Measurements from ENCODE around the gene LINGO4.

The LINGO4 gene

DNA sequence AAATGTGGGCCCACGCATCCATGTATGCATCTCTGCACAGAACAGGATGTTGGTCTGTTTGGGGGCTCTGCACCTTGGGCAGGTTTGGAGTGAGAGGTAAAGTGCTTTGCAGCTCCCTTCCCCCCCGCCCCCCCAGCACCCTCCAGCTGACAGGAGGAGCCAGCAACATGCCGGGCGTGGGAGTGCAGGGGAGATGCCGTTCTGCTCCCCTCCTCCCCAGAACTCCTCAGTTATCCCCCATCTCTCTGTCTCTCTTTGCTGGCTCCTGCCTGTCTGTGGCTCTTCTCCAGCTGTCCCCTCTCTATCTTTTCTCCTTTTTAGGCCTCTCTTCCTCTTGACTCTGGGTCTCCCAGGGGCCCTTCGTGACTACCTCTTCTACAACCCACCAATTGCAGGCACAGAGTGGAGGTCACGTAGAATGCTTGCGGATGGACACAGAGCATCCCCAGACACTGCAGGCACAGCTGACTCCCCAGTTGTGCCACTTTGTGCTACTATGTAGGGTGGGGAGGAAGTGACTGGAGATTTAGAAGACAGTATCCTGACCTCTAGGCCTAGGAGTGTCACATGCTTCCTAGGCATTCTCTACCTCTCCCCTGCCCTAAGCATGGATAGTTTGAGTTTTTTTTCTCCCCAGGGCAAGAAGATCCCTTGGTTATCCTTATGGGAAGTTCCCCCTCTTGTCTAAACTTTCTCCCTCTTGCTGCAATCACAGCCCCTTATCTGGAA lies 28.1 kb upstream of the LINGO4 start:
- no peak for DNase-seq

DNA sequence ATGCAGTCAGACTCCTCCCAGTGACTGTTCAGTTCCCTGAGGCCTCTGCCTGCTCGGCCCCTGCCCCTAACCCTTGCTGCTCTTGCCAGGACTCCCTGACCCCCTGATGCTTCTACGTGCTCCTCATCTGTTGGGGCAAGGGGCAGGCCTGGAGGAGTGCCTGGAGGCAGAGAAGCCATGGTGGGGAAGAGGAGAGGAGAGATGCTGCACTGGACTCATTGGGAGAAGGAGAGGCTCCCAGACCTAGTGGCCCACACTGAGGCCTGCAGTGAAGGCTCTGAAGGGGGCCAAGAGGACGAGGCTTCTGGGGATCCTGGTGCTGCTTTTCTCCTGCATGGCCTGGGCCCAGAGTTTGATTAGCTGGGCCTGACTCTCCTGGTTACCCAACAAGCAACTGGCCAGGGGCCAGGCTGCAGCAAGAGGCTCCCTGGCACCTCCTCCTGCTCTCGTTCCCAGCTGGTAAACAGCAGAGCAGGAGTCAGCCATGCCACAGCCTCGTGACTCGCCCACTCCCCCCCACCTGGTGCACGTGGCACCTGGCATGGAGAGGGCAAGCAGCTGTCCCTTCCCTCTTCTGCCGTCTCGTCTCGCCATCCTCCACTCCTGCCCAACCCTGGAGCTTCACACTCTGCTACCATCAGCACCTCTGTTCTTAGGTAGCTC lies 27.2 kb upstream of the LINGO4 start:
- DNase-seq = no peak

DNA sequence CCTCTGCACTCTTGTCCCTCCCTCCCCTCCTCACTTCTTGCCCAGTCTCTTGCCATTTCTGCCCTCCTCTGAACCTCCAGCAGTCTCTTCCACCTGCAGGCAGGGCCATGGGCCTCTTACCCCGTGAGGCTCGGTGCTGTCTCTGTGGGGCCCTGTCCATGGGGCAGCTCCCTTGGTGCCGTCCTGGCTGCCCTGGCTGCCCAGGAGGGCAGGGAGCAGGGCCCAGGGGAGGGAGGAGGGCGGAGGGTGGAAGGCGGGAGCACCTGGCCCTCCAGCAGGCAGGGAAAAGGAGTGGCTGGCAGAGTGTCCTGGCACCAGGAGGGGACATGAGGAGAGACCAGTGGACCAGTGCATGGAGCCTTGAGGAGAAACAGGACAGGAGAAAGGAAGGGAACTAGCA lies 26.4 kb upstream of the LINGO4 start, which contains the start of gene RORC:
Gene RORC, minus strand, starts transcription at position 198 of the 400 bp plus-strand sequence. Its CDS starts 38 bp downstream, at position 160.
- no peak for DNase-seq

DNA sequence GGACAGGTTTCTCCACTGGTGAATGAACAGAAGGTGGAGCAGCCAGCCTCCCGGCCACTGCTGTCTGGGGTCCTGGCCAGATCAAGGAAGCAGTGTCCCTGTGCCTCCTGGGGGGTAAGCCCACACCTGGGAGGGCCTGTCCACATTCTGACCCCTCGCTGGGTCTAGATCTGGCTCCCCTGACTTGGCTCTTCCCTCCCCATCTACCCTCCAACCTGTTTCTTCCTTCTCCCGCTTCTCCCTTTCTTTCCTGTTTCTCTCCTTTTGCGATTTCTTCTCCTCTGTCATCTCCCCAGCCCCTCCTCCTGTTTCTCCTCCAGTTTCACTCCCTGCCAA lies 26.0 kb upstream of the LINGO4 start:
- no peak for DNase-seq

DNA sequence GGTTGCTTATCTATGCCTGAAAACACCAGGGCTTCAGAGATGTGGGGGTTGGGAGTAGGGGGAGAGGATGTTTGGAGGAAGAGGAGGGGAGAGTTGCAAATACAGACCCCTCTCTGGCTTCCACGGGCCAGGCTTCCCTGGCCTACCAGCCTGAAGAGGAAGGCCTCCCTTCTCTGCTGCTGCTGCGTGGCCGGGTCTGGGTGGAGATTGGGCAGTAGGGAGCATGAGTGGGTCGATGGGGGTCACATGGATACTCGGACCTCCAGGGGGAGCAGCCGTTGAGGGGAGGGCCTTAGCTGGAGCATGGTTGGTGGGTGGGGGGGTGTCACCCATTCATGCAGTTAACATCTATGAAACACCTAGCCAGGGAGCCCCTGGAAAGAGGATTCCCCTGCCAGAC lies 24.8 kb upstream of the LINGO4 start:
- no peak for DNase-seq

DNA sequence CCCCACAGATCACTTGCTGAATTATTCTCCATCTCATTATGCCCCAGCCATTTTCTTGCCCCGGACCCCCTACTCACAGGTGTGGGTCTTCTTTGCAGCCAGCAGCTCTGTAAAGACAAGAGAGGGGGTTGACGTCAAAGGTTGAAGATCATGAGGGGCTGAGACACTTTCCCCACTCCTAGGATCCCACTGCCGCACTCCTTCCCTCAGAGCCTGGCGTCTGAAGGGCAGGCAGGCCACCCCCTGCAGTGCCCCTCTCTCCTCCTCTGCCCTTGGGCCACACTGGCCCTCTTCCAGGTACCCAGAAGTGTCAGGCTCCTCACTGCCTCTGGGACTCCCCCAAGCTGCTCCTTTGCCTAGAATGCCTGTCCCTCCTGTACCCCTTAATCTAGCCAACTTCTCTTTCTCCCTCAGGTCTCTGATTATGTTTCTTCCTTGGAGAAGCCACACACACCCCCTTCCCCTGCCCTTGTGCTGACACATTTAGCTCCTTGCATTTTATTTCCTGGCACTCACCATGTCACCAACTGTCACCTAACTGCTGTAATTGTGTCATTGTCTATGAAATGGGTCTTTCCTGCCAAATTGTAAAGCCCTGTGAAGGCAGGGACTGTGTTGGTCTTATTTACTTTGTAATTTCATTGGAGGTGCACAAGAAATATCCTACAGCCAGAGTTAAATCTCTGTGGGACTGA lies 24.3 kb upstream of the LINGO4 start:
- DNase-seq = no peak

DNA sequence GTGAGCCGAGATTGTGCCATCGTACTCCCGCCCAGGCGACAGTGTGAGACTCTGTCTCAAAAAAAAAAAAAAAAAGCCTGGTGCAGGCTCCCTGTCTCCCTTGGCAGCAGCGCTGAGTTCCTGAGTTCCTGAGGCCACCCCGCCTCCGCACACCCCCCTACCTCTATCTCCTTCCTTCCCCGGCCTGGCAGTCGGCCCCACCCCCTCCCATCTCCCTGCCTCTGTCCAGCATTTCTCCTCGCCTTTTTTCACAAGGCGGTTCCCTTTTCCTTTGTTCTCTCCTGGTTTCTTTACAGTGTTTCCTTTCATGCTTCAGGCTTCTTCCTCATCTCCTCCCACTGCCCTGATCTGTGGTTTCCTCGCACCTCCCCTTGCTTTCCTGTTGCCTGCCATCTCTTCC lies 23.7 kb upstream of the LINGO4 start:
- DNase-seq = no peak

DNA sequence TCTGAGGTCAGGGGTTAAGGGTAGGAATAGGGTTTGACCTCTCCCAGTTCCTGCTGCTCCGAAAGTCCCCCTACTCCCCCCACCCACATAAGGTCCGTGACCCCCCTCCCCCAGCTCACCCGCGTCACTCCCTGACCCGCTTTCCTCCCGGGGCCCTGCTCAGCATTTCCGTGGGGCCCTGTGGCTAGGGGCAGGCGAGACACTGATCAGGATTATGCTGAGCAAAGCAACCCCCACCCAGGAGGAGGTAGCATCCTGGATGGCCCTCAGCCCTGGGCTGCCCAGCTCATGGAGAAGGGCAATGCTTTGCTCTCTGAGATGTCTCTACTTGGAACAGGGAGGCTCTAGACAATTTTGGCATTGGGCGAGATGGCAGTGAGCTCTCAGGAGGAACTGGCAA lies 22.6 kb upstream of the LINGO4 start:
- no peak for DNase-seq

DNA sequence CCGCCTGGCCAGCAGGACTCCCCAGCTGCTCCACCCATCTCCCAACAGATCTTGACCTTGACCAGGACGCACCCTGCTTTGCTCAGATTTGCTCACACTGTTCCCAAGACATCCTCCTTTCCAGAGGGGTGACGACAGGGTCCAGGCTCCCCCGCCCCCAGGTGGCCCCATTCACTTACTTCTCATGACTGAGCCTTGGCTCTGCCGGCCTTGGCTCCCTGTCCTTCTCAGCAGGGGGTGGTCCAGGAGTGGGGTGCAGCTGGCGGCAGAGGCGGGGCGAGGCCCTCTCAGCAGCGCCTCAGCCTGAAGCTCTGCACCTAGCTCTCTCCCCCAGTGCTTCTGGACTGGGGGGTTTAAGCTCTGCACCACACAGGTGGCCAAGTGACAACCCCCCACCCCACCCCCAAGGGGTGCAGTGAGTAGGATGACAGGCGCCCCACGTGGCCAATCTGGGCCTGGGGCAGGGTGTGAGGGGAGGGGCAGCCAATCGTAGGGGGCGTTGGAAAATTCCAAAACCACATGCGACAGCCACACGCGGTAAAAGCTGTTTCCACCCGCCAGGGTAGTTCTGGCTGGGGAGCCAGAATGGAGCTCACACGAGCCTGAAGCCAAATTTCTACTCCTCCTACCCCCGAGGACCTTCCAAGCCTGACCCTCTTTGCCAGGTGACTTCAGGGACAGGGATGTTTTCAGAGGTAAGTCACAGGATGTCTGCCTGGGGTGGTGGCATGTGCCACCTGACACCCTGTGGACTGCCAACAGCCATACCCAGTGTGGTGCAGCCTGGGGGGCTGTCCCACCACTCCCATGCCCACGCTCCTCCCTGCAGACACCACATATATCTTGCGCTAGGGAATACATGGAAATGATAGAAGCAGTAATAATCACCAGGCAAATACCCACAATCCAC lies 20.8 kb upstream of the LINGO4 start:
- peak in 1 of 2 donors; percentile 47 for DNase-seq

DNA sequence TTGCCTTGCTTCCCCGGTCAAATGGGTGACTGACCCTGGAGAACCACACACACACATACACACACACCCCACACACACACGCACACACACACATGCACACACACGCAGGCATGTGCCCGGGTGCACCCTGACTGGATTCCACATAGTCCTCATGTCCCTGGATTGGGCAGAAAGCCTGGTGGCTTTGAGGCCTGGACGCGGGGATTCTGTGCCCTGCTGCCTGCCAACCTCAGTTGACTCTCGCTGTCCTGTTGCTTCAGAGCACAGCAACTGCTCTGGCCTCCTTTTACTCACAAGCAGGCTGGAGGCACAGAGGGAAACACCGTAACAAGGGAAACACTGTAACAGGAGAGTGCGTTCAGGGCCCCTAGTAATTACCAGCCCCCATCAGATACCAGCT lies 20.0 kb upstream of the LINGO4 start:
- no peak for DNase-seq

DNA sequence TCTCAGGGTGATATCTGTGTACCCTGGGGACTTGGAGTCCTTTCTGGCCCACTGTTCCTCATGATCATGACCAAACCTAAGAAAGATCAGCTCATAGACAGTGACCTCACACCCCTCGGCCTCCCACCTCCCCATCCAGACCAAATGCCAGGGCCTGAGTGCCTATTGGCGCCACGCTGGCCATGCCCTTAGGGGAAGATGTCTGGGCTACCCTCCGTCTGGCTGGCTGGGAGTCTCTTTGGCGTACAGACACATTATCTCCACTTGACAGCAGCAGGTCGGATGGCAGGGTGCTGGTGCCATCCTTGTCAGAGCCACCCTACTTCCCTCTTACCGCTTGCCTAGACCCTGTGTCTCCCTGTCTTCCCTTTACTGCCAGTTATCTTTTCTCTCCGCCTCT lies 18.0 kb upstream of the LINGO4 start:
- DNase-seq = no peak

DNA sequence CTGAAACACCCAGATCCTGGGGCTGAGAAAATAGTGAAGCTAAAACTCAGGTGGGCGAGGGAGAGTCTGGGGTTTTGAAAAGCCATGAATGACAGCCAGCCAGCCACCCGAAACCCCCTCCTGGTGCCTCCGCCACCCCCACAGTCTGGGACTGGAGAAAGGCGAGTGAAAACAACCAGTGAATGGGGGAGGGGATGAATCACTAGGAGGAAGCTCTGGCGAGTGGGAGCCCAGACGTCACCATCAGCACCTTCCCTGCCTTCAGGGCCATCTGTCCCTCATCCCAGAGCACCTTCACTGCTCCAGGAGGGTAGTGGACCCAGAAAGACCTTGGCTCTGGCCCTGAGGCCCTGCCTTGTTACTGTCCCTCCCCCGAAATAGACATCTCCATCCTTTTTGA lies 17.2 kb upstream of the LINGO4 start:
- no peak for DNase-seq

DNA sequence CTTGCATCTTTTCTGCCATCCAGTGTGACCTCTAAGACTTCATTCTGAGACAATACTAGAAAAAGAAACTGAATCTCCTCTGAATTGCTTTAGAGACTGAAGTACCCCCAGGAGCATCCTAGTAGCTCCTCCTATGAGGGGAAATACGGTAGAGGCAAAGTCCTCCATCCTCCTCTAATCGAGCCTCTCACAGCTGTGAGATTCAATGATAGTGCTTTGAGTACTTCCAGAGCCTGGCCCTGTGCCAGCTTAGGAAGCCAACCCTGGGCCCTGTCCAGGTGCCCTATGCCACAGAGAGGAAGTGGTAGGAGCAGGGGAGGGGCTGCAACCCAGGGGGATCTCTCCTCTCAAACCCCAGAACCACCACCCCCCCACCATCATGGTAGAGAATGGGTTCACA lies 15.7 kb upstream of the LINGO4 start:
- DNase-seq = peak in 1 of 2 donors; percentile 47

DNA sequence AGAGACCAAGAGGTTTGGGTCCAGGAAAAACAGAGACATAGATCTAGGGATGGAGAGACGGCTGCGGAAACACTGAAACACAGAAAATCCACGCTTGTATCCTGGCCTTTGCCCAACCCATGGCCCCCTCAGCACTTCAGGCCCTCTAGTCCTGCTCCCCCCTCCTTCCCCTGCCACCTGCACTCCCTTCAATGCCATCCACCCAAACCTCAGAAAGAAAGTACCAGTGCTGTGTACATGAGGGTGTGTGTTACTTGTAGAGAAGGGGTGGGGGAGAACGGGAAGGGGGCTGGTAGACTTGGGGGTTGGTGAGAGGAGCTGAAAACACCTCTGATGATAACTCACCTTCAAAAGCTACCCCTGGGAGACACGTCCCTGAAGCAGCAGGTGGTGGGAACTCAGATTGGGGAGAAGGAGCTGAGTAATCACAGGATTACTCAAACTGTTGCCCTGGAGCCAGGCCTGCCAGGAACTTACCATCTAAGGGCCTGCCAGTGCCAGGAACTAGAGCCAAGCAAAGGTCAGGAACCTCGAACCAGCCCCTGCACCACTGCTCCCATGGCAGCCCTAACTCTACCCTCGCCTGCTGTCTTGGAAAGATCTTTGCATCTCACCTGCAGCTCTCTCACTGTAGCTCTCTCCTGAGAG lies 14.9 kb upstream of the LINGO4 start:
- no peak for DNase-seq

DNA sequence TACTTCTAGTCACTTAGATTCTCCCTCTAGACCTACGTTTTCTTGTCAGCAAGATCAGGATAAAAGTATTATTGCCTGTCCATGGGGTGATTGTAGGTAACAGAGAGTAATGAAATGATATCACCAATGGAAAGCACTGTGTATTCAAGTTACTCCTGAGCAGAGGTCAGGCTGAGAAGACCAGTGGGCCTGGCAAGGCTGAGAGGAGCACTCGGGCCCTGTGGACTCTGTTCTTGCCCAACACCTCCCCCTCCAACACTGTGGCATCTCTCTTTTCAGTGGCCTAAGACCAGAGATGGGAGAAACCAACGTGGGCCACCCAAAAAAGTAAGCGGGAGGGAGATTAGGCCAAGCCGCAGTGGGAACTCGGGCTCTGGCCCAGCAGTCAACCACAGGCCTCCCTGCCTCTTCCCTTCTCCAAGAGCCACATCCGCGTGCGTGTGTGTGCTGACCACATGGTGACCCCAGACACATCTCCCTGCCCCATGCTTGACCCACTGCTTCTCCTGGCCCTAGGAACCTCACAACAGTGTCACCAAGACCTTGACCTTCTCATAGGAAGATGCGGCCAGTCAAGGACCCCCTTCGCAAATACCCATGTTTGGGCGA lies 14.1 kb upstream of the LINGO4 start:
- DNase-seq = no peak

DNA sequence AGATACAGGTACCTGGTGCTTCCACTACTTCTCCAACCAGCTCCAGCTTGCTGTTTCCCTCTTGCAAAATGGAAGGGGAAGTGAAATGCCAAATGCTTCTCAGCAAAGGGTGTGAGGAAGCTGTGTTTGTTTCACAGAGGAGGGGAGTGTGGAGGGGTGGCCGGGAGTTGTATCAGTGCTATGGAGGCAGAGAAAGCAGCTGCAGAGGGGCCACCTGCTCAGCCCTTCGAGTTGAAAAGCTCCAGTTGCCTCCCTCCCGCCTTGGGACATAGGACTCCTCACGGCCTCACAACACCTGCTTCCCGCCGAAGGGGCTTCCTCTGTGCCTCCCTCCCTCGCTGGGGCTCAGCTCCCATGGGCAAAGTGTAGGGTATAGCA lies 12.1 kb upstream of the LINGO4 start:
- no peak for DNase-seq

DNA sequence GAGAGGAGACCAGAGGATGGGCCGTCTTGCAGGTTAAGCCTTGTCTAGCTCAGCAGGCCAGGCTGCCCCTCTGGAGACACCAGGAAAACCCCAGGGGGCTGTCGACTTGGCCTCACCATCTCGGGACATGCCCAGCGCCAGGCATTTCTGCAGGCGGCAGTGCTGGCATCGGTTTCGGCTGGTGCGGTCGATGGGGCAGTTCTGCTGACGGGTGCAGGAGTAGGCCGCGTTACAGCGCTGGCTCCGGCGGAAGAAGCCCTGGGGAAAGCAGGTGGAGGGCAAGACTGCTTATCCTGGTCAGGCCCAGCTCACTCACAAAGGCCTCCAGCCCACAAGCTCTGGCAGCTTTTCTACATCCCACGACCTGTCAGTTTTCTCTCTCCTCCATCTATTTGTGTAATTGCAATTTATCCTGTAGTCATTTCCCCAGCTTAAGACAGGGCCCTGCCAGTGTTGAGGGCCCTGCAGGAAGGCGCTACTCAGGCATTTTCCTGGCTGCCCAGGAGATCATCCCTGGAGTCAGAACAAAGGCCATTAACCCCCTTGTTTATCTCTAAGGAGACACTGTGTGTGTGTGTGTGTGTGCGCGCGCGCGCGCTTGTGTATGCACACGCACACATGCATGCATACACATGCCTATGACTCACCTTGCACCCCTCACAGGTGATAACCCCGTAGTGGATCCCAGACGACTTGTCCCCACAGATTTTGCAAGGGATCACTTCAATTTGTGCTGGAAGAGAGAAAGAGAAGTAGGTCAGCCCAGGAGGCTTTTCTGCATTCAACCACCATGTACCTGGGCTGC lies 11.5 kb upstream of the LINGO4 start:
- DNase-seq = no peak

DNA sequence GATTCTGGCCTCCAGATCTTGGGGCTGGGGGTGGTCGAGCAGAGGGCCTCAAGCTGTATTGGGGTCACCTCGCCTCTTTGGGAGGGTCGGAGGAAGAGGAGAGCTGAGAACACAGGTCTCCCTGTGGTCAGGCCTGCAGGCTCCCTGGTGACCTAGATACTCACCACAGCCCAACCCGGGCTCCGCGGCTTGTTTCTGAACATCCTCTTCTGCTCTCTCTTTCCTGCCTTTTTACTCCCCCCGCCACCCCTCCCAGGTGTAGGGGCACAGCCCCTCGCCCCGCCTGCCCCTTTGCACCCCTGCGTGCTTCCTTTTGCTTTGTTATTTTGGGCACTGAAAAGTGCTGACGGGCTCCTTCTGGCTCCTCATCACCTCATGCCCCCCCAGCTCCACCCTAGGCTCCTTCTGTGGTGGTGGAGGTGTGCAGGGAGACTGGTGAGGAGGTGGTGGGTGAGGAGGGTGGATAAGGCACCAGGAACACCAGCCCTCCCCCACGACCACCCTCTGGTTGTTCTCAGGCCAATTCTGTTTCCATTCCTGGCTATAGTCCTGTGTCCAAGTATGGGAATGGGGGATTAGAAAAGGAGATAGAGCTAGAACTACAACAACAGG lies 10.6 kb upstream of the LINGO4 start:
- peak; percentile 34 to 69 for DNase-seq

DNA sequence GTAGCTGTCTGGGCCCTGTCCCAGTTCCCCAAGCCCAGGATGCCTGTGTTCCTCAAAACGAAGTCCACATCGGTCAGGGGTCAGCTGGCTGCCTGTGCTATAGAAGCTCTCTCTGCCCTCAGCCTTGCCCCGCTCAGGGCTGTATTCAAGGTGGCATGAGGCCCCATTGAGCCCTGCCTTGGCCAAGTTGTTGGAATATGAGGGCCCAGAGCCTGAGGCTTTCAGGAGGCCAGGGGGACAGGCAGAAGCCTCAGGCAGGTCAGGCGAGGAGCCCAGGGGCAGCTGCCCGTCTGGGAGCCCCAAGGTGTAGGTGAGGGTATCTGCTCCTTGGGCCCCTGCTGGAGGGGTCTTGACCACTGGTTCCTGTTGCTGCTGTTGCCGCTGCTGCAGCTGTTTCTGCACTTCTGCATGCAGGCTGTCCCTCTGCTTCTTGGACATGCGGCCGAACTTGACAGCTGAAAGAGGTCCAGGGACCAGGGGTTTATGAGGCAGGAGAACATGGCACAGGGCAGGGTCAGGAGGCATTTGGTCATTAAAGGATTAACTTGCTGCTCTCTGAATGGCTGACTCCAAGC lies 9.8 kb upstream of the LINGO4 start:
- no peak for DNase-seq

DNA sequence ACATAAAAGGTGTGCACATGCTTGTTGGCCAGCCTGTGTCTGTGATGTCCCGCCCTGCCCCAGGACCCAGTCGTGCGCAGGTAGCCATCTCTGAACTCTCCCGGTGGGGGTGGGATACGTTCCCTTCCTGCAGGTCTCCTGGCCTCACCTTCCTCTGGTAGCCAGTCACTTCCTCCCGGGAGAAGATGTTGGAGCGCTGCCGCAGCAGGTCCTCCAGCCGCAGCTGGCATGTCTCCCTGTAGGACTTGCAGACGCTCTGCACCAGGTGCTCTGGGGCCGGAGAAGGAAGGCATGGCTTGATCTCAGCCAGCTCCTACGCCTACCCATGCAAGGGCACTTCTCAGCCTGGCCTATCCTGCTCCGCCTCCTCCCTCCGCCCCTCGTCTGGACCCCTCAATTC lies 9.2 kb upstream of the LINGO4 start:
- DNase-seq = no peak
